Measurements from ENCODE around the gene UNCX.

Gene UNCX

GRCh38 chr7:1218541-1219165 lies 14.0 kb upstream of the UNCX start:
- DNase-seq (ENCODE audit: low spot score): no peak

GRCh38 chr7:1219498-1219897 lies 13.2 kb upstream of the UNCX start:
- DNase-seq (ENCODE audit: low spot score): no peak

GRCh38 chr7:1220000-1220726 lies 12.5 kb upstream of the UNCX start:
- DNase-seq (ENCODE audit: low spot score): no peak

- no peak for DNase-seq (ENCODE audit: low spot score)
Observed at GRCh38 chr7:1220977-1221745, 11.5 kb upstream of the UNCX start.

- DNase-seq (ENCODE audit: low spot score): no peak
Observed at GRCh38 chr7:1223196-1223981, 9.3 kb upstream of the UNCX start.

GRCh38 chr7:1224086-1224716 lies 8.5 kb upstream of the UNCX start:
- DNase-seq (ENCODE audit: low spot score): no peak

GRCh38 chr7:1225030-1225429 lies 7.6 kb upstream of the UNCX start:
- DNase-seq (ENCODE audit: low spot score): no peak

- peak; percentile 20 for DNase-seq (ENCODE audit: low spot score)
Observed at GRCh38 chr7:1225441-1226185, 7.1 kb upstream of the UNCX start.

GRCh38 chr7:1226186-1226901 lies 6.3 kb upstream of the UNCX start:
- no peak for DNase-seq (ENCODE audit: low spot score)

GRCh38 chr7:1227071-1227804 lies 5.4 kb upstream of the UNCX start:
- DNase-seq (ENCODE audit: low spot score): no peak

- no peak for DNase-seq (ENCODE audit: low spot score)
Observed at GRCh38 chr7:1227814-1228544, 4.7 kb upstream of the UNCX start.

- DNase-seq (ENCODE audit: low spot score): no peak
Observed at GRCh38 chr7:1228545-1229201, 4.0 kb upstream of the UNCX start.

GRCh38 chr7:1229202-1229947 lies 3.3 kb upstream of the UNCX start:
- no peak for DNase-seq (ENCODE audit: low spot score)

GRCh38 chr7:1229956-1230355 lies 2.7 kb upstream of the UNCX start:
- DNase-seq (ENCODE audit: low spot score): no peak

- no peak for DNase-seq (ENCODE audit: low spot score)
Observed at GRCh38 chr7:1230411-1231213, 2.1 kb upstream of the UNCX start.

GRCh38 chr7:1231214-1232102 lies 1.2 kb upstream of the UNCX start:
- DNase-seq (ENCODE audit: low spot score): no peak

All from CD4-positive, alpha-beta T cell treated with Interleukin-6 at 100 ng/mL for 8 hours (primary cell).